ENCODE data around the gene CAB39L. TPM values are rescaled to one million over a fixed set of nuclear protein-coding genes. Genes with fewer than 3 reads are reported as not detected.

CAB39L gene
- total RNA-seq, 2 experiments from 2014 or later, result 9.6 to 28.6 TPM

- Histone ChIP-seq H4K20me1 (ENCODE audit: insufficient read depth, low read length) (no peaks in the 10 kb centered on the region), H3K9me2 (ENCODE audit: insufficient read depth, low read length) (no peaks in the 10 kb centered on the region), H3K4me3 (ENCODE audit: low read depth, low read length, poor library complexity, severe bottlenecking) (no peak overlapping the region), H3K4me2 (ENCODE audit: low read length) (no peak overlapping the region), H3K79me2 (ENCODE audit: insufficient read depth, low read depth, low read length) (no peaks in the 10 kb centered on the region), H3K27ac (ENCODE audit: low read depth, low read length, poor library complexity, severe bottlenecking) (no peak overlapping the region), H3K36me3 (ENCODE audit: insufficient read depth, low read length) (peaks cover 97% of the 10 kb centered on the region), H2AFZ (ENCODE audit: low read length) (no peak overlapping the region), H3K4me1 (ENCODE audit: insufficient read depth, low read length, poor library complexity, severe bottlenecking) (no peaks in the 10 kb centered on the region), H3K9me3 (ENCODE audit: low read length) (no peaks in the 10 kb centered on the region)
- no peak for DNase-seq (ENCODE audit: low spot score)
- no peak for TF ChIP-seq EZH2phosphoT487 (IDR thresholded peaks at IDR 0.05; ENCODE audit: borderline replicate concordance, low read depth, low read length)
- TF ChIP-seq CTCF (conservative IDR thresholded peaks at IDR 0.05; ENCODE audit: low read length), result no peak
- CTCF ChIA-PET (ENCODE audit: unreplicated experiment), result no interaction called here
- intact Hi-C loops (cut with micrococcal nuclease; ENCODE audit: unreplicated experiment), result no loop called here
- no TSS peak for BruUV-seq (replicated peaks)
- POLR2A ChIA-PET, result interaction anchor here (0.5 to 2.9 kb wide), 5 partner anchors 10 to 125 kb away, joined by 3 to 10 read pairs (median 6); partner anchors contain the start of gene PHF11
Measured at GRCh38 chr13:49481788-49482187, 37.9 kb upstream of the CAB39L start.

GRCh38 chr13:49476529-49476928 is 32.7 kb upstream of the CAB39L start:
- Histone ChIP-seq H3K9me2 (ENCODE audit: insufficient read depth, low read length) (no peaks in the 10 kb centered on the region), H4K20me1 (ENCODE audit: insufficient read depth, low read length) (no peaks in the 10 kb centered on the region), H3K4me2 (ENCODE audit: low read length) (no peak overlapping the region), H3K4me3 (ENCODE audit: low read depth, low read length, poor library complexity, severe bottlenecking) (no peak overlapping the region), H3K79me2 (ENCODE audit: insufficient read depth, low read depth, low read length) (no peaks in the 10 kb centered on the region), H3K27ac (ENCODE audit: low read depth, low read length, poor library complexity, severe bottlenecking) (no peak overlapping the region), H3K4me1 (ENCODE audit: insufficient read depth, low read length, poor library complexity, severe bottlenecking) (no peaks in the 10 kb centered on the region), H3K9me3 (ENCODE audit: low read length) (no peaks in the 10 kb centered on the region), H3K36me3 (ENCODE audit: insufficient read depth, low read length) (peaks cover 99% of the 10 kb centered on the region), H2AFZ (ENCODE audit: low read length) (no peak overlapping the region)
- ChIA-PET POLR2A (no interaction called here), CTCF (ENCODE audit: unreplicated experiment) (no interaction called here)
- TF ChIP-seq CTCF (conservative IDR thresholded peaks at IDR 0.05; ENCODE audit: low read length) (no peak), EZH2phosphoT487 (IDR thresholded peaks at IDR 0.05; ENCODE audit: borderline replicate concordance, low read depth, low read length) (no peak)
- intact Hi-C loops (cut with micrococcal nuclease; ENCODE audit: unreplicated experiment), result no loop called here
- DNase-seq (ENCODE audit: low spot score), result no peak
- no TSS peak for BruUV-seq (replicated peaks)

- peaks cover 98% of the 10 kb centered on the region for H3K36me3 ChIP-seq (ENCODE audit: insufficient read depth, low read length)
- intact Hi-C loops (cut with micrococcal nuclease; ENCODE audit: unreplicated experiment), result no loop called here
- CTCF ChIA-PET (ENCODE audit: unreplicated experiment), result no interaction called here
Measured at GRCh38 chr13:49472186-49472585, 28.3 kb upstream of the CAB39L start.

More at GRCh38 chr13:49472186-49472585, 28.3 kb upstream of the CAB39L start:
- no peaks in the 10 kb centered on the region for H3K9me2 ChIP-seq (ENCODE audit: insufficient read depth, low read length)
- POLR2A ChIA-PET, result interaction anchor here (0.8 kb wide), 1 partner anchor 13 kb away, joined by 3 read pairs; no protein-coding TSS in a partner anchor
- TF ChIP-seq EZH2phosphoT487 (IDR thresholded peaks at IDR 0.05; ENCODE audit: borderline replicate concordance, low read depth, low read length), result no peak
- TF ChIP-seq CTCF (conservative IDR thresholded peaks at IDR 0.05; ENCODE audit: low read length), result no peak
- no peaks in the 10 kb centered on the region for H4K20me1 ChIP-seq (ENCODE audit: insufficient read depth, low read length)
- no peaks in the 10 kb centered on the region for H3K4me1 ChIP-seq (ENCODE audit: insufficient read depth, low read length, poor library complexity, severe bottlenecking)
- no peak overlapping the region for H3K27ac ChIP-seq (ENCODE audit: low read depth, low read length, poor library complexity, severe bottlenecking)
- no peaks in the 10 kb centered on the region for H3K9me3 ChIP-seq (ENCODE audit: low read length)
- no peak overlapping the region for H3K4me2 ChIP-seq (ENCODE audit: low read length)
- no peak overlapping the region for H2AFZ ChIP-seq (ENCODE audit: low read length)
- no TSS peak for BruUV-seq (replicated peaks)
- no peak overlapping the region for H3K4me3 ChIP-seq (ENCODE audit: low read depth, low read length, poor library complexity, severe bottlenecking)
- no peak for DNase-seq (ENCODE audit: low spot score)
- no peaks in the 10 kb centered on the region for H3K79me2 ChIP-seq (ENCODE audit: insufficient read depth, low read depth, low read length)
